H1 (cell line): ENCODE measurements around the gene DCP1B. TPM values are rescaled to one million over a fixed set of nuclear protein-coding genes. Genes with fewer than 3 reads are reported as not detected.

ENCODE experiments used
- ASH2L ChIP-seq: fragments of 200-600, 300-600 bp; sonication (generic); IDR thresholded peaks from one replicate; pipeline ENCODE4 v1.7.1; 2017; ENCODE audit warnings: low read length
- BRCA1 ChIP-seq: IDR thresholded peaks from 2 replicates; pipeline ENCODE4 v1.6.1; 2012; ENCODE audit warnings: low read depth, low read length, improper control_type of control experiment
- CHD2 ChIP-seq: IDR thresholded peaks from 2 replicates; pipeline ENCODE4 v1.6.1; 2012; ENCODE audit warnings: low read length, improper control_type of control experiment
- JUN ChIP-seq: IDR thresholded peaks from 2 replicates; pipeline ENCODE4 v1.6.1; 2011; ENCODE audit warnings: low read depth, mild to moderate bottlenecking, improper control_type of control experiment, low read length
- NANOG ChIP-seq: IDR thresholded peaks from 2 replicates; pipeline ENCODE4 v1.6.1; 2011; ENCODE audit warnings: low read length, low read depth, mild to moderate bottlenecking, inconsistent platforms; ENCODE audit not compliant: insufficient read depth, poor library complexity, severe bottlenecking
- POLR2A ChIP-seq, 2 experiments: IDR thresholded peaks; 1 replicate in 1 of 2; 2 replicates in 1 of 2; pipeline ENCODE4 v1.6.1; 2011; ENCODE audit warnings: low read depth in 2 of 2, low read length in 2 of 2, mild to moderate bottlenecking in 2 of 2; ENCODE audit errors: control extremely low read depth in 1 of 2
- RFX5 ChIP-seq: IDR thresholded peaks from 2 replicates; pipeline ENCODE4 v1.6.1; 2011; ENCODE audit warnings: low read depth, low read length, improper control_type of control experiment, borderline replicate concordance
- SUZ12 ChIP-seq: fragments of 200-600 bp; sonication (generic); IDR thresholded peaks from 2 replicates; pipeline ENCODE4 v1.6.1; 2012; ENCODE audit warnings: mild to moderate bottlenecking, inconsistent platforms, low read length, moderate library complexity, mixed read lengths
- polyA plus RNA-seq, 7 experiments: library from polyadenylated mRNA; depleted of rRNA in 3 of 7; stranded (reverse) in 5 of 7; unstranded in 2 of 7; fragments of >200 nt in 5 of 7; fragments of 200-250 nt in 2 of 7; gene quantifications; 1 replicate in 5 of 7; 2 replicates in 1 of 7; 4 replicates in 1 of 7; pipeline versions ENCODE4 v1.2.1 to v1.2.3, GENCODE V29; 2011 to 2013; ENCODE audit warnings: missing spikeins in 2 of 7, mixed read lengths in 2 of 7
- total RNA-seq: library from RNA; stranded (reverse); fragmentation: NEBNext Ultra II Directional; extraction: Animal tissue kit (Norgen Biotek cat#: 25700); gene quantifications from 2 replicates; pipeline ENCODE4 v1.2.1, GENCODE V29; 2021
- TF ChIP-seq, protein P1 (sequence below): fragments of 300-600 bp; sonication (generic); IDR thresholded peaks from 2 replicates; pipeline ENCODE4 v1.7.1; 2012; ENCODE audit warnings: low read length, moderate library complexity, mild to moderate bottlenecking, inconsistent platforms; ENCODE audit not compliant: insufficient replicate concordance
- TF ChIP-seq, protein P2 (sequence below): IDR thresholded peaks from 2 replicates; pipeline ENCODE4 v1.6.1; 2012; ENCODE audit warnings: inconsistent platforms

Gene DCP1B
- total and polyA plus RNA-seq, 2 of the 8 experiments (the other 6 are each of a cell fraction or from before 2014, with no cell fraction given): 14.8 to 29.0 TPM

DNA sequence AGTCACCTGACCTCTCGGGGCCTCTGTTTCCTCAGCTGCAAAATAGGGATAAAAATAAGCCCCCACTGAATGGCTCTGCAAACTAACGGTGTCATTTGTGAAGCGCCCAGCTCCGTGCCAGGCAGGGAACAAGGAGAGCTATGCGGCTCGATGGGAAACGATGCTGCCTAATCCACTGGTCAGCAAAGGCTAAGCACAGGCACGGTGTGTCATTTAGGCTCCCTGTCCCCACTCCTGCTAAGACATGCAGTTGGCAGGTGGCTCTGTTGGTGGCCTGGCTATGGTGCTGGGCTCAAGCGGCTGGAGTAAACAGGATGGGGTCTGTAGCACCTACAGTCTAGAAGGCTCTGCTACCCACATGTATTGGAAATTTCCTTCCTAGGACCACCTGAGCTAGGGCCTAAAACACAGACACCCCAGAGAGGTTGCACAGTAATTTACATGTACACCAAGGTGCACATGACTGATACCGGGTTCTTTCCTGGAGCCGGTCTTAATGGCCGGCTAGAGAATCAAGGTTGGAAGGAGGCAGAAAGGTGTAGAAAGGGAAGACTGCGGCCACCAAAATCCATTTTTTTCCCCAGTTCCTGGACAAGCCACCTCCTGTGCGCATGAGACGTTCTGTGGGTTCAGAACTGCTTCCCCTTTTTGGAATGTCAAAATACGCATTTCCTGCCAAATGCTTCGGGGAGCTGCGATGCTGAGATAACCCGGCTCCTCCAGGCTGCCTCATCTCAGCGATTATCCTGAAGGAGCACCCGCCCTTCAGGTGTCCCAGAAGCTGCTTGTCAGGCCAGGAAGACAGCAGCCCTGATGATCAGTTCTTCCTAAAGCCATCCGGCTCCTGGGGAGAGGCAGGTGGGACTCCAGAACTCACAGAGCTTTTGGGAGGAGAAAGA, 86.8 kb downstream of the DCP1B start (continued):
- TF ChIP-seq, protein P1, sequence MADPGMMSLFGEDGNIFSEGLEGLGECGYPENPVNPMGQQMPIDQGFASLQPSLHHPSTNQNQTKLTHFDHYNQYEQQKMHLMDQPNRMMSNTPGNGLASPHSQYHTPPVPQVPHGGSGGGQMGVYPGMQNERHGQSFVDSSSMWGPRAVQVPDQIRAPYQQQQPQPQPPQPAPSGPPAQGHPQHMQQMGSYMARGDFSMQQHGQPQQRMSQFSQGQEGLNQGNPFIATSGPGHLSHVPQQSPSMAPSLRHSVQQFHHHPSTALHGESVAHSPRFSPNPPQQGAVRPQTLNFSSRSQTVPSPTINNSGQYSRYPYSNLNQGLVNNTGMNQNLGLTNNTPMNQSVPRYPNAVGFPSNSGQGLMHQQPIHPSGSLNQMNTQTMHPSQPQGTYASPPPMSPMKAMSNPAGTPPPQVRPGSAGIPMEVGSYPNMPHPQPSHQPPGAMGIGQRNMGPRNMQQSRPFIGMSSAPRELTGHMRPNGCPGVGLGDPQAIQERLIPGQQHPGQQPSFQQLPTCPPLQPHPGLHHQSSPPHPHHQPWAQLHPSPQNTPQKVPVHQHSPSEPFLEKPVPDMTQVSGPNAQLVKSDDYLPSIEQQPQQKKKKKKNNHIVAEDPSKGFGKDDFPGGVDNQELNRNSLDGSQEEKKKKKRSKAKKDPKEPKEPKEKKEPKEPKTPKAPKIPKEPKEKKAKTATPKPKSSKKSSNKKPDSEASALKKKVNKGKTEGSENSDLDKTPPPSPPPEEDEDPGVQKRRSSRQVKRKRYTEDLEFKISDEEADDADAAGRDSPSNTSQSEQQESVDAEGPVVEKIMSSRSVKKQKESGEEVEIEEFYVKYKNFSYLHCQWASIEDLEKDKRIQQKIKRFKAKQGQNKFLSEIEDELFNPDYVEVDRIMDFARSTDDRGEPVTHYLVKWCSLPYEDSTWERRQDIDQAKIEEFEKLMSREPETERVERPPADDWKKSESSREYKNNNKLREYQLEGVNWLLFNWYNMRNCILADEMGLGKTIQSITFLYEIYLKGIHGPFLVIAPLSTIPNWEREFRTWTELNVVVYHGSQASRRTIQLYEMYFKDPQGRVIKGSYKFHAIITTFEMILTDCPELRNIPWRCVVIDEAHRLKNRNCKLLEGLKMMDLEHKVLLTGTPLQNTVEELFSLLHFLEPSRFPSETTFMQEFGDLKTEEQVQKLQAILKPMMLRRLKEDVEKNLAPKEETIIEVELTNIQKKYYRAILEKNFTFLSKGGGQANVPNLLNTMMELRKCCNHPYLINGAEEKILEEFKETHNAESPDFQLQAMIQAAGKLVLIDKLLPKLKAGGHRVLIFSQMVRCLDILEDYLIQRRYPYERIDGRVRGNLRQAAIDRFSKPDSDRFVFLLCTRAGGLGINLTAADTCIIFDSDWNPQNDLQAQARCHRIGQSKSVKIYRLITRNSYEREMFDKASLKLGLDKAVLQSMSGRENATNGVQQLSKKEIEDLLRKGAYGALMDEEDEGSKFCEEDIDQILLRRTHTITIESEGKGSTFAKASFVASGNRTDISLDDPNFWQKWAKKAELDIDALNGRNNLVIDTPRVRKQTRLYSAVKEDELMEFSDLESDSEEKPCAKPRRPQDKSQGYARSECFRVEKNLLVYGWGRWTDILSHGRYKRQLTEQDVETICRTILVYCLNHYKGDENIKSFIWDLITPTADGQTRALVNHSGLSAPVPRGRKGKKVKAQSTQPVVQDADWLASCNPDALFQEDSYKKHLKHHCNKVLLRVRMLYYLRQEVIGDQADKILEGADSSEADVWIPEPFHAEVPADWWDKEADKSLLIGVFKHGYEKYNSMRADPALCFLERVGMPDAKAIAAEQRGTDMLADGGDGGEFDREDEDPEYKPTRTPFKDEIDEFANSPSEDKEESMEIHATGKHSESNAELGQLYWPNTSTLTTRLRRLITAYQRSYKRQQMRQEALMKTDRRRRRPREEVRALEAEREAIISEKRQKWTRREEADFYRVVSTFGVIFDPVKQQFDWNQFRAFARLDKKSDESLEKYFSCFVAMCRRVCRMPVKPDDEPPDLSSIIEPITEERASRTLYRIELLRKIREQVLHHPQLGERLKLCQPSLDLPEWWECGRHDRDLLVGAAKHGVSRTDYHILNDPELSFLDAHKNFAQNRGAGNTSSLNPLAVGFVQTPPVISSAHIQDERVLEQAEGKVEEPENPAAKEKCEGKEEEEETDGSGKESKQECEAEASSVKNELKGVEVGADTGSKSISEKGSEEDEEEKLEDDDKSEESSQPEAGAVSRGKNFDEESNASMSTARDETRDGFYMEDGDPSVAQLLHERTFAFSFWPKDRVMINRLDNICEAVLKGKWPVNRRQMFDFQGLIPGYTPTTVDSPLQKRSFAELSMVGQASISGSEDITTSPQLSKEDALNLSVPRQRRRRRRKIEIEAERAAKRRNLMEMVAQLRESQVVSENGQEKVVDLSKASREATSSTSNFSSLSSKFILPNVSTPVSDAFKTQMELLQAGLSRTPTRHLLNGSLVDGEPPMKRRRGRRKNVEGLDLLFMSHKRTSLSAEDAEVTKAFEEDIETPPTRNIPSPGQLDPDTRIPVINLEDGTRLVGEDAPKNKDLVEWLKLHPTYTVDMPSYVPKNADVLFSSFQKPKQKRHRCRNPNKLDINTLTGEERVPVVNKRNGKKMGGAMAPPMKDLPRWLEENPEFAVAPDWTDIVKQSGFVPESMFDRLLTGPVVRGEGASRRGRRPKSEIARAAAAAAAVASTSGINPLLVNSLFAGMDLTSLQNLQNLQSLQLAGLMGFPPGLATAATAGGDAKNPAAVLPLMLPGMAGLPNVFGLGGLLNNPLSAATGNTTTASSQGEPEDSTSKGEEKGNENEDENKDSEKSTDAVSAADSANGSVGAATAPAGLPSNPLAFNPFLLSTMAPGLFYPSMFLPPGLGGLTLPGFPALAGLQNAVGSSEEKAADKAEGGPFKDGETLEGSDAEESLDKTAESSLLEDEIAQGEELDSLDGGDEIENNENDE: no peak
- TF ChIP-seq, protein P2, sequence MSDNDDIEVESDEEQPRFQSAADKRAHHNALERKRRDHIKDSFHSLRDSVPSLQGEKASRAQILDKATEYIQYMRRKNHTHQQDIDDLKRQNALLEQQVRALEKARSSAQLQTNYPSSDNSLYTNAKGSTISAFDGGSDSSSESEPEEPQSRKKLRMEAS: no peak
- TF ChIP-seq NANOG: no peak
- TF ChIP-seq POLR2A (IDR thresholded peaks at IDR 0.05; ENCODE audit: control extremely low read depth in 1 of 2, low read depth in 2 of 2, low read length in 2 of 2): no peak
- TF ChIP-seq BRCA1: no peak
- no peak for TF ChIP-seq JUN
- TF ChIP-seq CHD2: no peak
- TF ChIP-seq ASH2L: no peak
- TF ChIP-seq SUZ12: no peak
- no peak for TF ChIP-seq RFX5
